GM12891 (cell line): ENCODE measurements around the gene ROBO4.

Experiments used
- DNase-seq: peaks from one replicate; pipeline ENCODE4 v3.0.0; 2011; ENCODE audit warnings: low spot score; ENCODE audit not compliant: insufficient read length
- FAIRE-seq: peaks from 2 replicates; lab custom pipeline; 2011; peaks lifted over from hg19 to GRCh38; lab: Jason Lieb, UNC
- PAX5 ChIP-seq: IDR thresholded peaks from 2 replicates; pipeline ENCODE4 v1.6.1; 2011; ENCODE audit warnings: low read length, moderate library complexity, mild to moderate bottlenecking; ENCODE audit not compliant: insufficient read depth, severe bottlenecking
- POLR2A ChIP-seq: IDR thresholded peaks from 2 replicates; pipeline ENCODE4 v1.6.1; 2011; ENCODE audit warnings: low read depth, low read length, control low read depth
- POLR2AphosphoS5 ChIP-seq: IDR thresholded peaks from 2 replicates; pipeline ENCODE4 v1.6.1; 2011; ENCODE audit warnings: low read depth, low read length, control low read depth
- POU2F2 ChIP-seq: IDR thresholded peaks from 2 replicates; pipeline ENCODE4 v1.6.1; 2011; ENCODE audit warnings: low read depth, mild to moderate bottlenecking, control low read depth, low read length, moderate library complexity
- SPI1 ChIP-seq: IDR thresholded peaks from 2 replicates; pipeline ENCODE4 v1.6.1; 2011; ENCODE audit warnings: low read depth, low read length, control low read depth
- TAF1 ChIP-seq: IDR thresholded peaks from 2 replicates; pipeline ENCODE4 v1.6.1; 2011; ENCODE audit warnings: low read depth, low read length, control low read depth

Gene ROBO4

GRCh38 chr11:124890683-124891372, 6.8 kb downstream of the ROBO4 start:
- FAIRE-seq: no peak
- TF ChIP-seq POU2F2 (no peak), POLR2A (no peak), SPI1 (no peak), POLR2AphosphoS5 (no peak), PAX5 (no peak), TAF1 (no peak)
- no peak for DNase-seq

GRCh38 chr11:124890151-124890550, 7.5 kb downstream of the ROBO4 start:
- no peak for FAIRE-seq
- TF ChIP-seq POLR2AphosphoS5: no peak
- no peak for TF ChIP-seq TAF1
- no peak for TF ChIP-seq PAX5
- no peak for TF ChIP-seq SPI1
- no peak for TF ChIP-seq POU2F2
- no peak for TF ChIP-seq POLR2A
- no peak for DNase-seq

DNA sequence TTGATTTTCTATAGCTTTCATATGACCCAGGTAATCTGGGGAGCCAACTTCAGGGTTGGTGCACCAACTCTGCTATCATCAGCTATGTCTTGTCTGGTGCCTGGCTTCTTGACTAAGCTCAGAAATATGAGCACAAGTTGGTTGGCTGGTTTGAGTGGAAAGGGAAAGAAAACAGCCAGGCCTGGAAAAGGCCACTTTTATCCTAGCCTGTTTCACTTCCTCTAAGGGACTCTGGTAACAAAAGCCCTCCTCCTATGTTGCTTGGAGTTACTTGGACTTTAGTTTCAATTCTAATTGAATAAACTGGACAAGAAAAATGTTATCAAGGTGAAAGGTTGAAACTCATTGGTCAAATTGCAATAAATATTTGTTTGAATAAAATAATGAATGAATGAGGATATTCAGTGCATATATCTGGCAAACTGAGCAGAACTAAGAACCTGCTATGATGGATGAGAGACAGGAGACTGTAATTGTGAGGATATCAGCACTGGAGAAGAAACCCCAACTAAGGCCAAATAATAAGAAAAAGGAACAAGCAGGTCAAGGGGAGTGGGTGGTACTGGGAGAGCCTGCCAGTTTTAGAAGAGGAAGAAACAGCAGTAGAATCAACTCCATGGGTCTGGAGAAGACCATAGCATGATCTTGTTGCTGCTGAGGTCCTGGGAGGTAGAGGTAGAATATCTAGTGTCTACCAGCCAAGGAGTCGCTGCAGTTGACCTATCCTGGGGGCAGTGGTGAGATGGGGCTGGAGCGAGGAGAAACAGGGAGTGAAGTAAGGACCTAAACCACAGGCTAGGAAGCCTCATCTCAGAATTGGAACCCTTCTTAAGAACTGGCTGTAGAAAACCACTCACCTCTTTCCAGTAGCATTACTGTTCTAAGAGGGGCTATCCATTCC, 8.2 kb downstream of the ROBO4 start:
- DNase-seq (no peak), FAIRE-seq (no peak)
- TF ChIP-seq SPI1 (peak; percentile 32; the same call in 1 of the 2 replicates), TAF1 (no peak)

- FAIRE-seq (no peak), DNase-seq (no peak)
- TF ChIP-seq TAF1: no peak
- TF ChIP-seq PAX5: no peak
- no peak for TF ChIP-seq POLR2AphosphoS5
- TF ChIP-seq POU2F2: no peak
- TF ChIP-seq POLR2A: no peak
These were observed 10.0 kb downstream of the ROBO4 start for GRCh38 chr11:124887667-124888013.

DNA sequence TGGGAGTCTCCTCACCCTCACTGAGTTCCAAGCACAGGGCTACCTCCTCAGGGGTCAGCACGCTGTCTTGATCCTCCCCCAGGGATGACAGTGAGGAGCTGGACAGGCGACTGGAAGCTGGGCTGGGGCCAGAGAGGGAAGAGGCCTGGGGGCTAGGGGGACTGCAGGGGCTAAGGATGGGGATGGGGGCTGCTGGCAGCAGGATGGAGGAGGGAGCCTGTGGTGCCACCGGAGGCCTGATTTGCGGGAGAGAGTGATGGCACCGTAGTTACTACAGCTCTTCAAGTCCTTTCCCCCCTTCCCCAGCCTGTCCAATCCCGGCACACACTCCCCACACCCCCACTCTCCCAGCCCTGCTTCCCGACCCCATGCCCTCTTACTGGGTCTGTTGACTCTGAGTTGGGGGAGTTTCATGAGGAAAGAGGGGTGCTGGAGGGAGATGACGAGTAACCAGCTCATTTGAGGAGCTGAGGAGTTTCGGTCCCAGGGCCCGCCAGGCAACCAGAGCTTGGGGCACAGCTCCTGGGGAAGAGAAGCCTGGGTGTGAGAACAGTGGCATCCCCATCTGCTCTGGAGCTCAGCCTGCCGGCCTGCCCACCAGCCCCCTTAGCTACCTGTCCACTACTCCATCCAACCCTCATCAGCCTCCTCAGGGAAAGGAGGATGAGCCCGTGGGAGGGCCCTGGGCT, 10.5 kb downstream of the ROBO4 start:
- no peak for FAIRE-seq
- DNase-seq: no peak
- TF ChIP-seq SPI1: no peak
- no peak for TF ChIP-seq TAF1
- TF ChIP-seq PAX5: no peak
- no peak for TF ChIP-seq POLR2AphosphoS5
- no peak for TF ChIP-seq POU2F2
- no peak for TF ChIP-seq POLR2A

DNA sequence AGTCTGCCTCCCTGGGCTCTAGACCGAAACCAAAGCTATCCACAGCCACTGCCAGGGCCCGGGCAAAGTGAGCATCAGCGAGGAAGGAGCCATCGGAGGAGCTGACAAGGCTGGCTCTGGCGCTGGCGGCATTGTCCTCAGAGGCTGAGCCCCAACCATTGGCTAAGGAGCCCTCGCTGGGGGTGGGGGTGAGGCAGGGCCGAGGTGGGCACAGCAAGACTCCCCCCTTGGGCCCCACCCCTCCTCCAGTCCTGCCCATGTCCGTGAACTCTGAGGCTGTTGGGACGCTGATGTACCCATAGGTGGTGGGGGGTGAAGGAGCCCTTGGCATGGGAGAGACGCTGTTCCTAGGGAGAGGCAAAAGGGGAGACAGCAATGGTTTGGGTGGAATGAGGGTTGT, 11.2 kb downstream of the ROBO4 start:
- FAIRE-seq: no peak
- no peak for TF ChIP-seq SPI1
- no peak for TF ChIP-seq TAF1
- TF ChIP-seq POU2F2: no peak
- no peak for TF ChIP-seq POLR2A
- no peak for TF ChIP-seq POLR2AphosphoS5
- no peak for TF ChIP-seq PAX5
- no peak for DNase-seq

DNA sequence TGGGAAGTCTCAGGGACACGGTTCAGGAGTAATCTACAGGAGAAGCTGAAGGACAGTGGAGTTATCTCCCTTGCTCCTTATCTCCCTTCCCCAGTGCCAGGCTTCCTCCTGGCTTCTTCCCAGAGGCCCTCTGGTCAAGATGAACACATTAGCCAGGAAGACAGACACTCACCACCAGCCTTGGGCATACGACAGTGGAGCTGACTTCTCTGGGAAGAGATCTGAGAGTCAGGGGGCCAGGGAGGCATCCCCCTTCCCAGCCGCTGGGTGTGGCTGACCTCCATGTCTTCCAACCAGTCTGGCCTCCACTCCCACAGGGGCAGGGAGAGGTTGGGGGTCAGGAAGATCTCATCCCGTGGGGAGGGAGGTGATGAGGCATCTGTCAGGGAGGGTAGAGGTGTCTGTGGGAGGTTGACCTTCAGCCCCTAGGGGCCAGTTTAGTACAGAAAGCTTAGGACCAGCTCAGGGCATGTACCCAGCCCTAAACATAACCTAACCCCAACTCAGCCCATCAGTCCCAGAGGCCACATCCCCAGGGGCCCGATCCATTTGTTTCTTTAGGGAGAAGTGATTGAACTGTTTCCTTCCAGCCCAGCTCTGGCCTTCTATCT, 12.7 kb downstream of the ROBO4 start:
- TF ChIP-seq POU2F2 (no peak), PAX5 (no peak), POLR2A (no peak)
- FAIRE-seq: no peak
- DNase-seq: no peak

DNA sequence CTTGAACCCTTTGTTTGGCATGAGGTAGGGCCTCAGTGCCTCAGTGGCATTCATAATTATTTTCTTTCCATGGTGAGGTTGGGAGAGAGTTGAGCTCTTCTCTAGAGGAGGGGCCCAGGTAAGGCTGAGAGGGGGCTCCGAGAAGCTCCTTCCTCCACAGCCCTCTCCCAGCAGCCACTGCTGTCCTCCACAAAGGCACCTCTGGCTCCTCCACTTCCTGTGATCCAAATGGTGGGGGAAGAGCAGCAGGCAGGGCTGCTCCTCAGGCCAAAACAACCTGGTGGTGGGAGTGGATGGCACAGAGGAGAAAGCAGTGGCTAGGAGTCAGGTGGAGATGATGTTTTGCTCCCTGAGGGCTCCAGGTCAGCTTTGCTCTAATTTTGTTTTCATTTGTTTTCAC, 13.3 kb downstream of the ROBO4 start:
- DNase-seq: no peak
- TF ChIP-seq POU2F2: no peak
- no peak for TF ChIP-seq PAX5
- TF ChIP-seq POLR2A: no peak
- TF ChIP-seq SPI1: no peak
- TF ChIP-seq POLR2AphosphoS5: no peak
- no peak for TF ChIP-seq TAF1
- FAIRE-seq: no peak

GRCh38 chr11:124882339-124883071, 15.2 kb downstream of the ROBO4 start:
- TF ChIP-seq POLR2AphosphoS5 (no peak), POU2F2 (no peak), PAX5 (no peak), SPI1 (no peak), TAF1 (no peak), POLR2A (no peak)
- no peak for FAIRE-seq

More at GRCh38 chr11:124882339-124883071, 15.2 kb downstream of the ROBO4 start:
- no peak for DNase-seq
